Skeletal muscle cell (primary cell): ENCODE measurements around the gene RPF1.
A peak's percentile ranks its signal among the peaks of the same experiment; 100 is the strongest.
"Not testable (repeated sequence)": the region's sequence is repeated elsewhere in the genome, so short reads cannot be mapped to it uniquely, and the experiment has no call there.

ENCODE experiments used
- DNase-seq: peaks from one replicate; pipeline ENCODE4 v3.0.0-alpha.2; 2010; ENCODE audit warnings: low read depth
- H3K4me3 ChIP-seq: 2 replicates; pipeline ENCODE4 v1.5.1; 2011; ENCODE audit warnings: low read depth, mild to moderate bottlenecking, control low read depth, low read length, moderate library complexity

RPF1 gene

DNA sequence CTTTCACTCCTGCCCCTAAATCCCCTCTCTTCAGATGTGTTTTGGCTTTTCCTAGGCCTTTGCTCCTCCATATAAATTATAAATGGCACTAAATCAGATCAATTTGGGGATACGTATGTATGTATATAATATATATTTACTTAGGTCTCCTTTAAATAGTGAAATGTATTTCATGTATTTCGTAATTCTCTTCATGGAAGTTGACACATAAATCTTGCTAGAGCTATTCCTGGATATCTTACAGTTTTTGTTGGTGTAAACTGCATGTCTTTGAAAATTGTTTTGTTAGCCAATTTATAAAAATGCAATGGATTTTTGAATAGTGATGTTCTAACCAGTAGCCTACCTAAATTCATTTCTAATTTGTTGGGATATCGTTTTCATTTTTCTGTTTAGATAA is 9.0 kb downstream of the RPF1 start:
- H3K4me3 ChIP-seq = no peak overlapping the region
- no peak for DNase-seq

DNA sequence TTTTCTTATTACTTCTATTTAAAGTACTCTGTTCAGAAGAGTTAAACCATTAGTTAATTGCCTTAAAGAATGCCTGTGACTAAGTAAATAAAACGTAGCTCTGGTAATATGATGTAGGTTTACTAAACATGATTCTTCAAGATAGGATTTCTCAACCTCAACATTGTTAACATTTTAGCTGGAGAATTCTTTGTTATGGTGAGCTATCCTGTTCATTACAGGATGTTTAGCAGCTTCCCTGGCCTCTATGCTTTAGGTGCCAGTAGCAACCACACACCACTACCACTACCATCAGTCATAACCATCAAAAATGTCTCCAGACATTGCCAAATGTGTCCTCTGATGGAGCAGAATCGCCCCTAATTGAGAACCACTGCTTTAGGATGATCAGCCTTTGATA is 10.7 kb downstream of the RPF1 start:
- H3K4me3 ChIP-seq = no peak overlapping the region
- no peak for DNase-seq

DNA sequence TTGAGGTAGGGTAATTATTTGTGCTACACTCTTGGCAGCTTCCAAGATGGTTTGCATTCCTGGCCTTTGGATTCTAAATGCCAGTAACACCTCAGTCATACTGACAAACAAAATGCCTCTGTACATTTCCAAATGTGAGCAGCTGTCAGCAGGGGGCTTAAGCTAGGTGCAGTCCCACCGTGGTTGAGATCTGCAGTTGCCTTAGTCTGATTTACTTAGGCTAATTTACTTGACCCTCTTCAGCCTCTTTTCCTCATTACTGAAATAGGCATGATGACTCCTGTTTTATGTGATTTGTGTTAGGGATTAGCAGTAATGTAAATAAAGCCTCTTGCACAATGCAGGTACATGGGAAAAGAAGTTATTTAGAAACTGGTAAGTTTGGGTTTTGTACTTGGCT is 13.7 kb downstream of the RPF1 start:
- no peak for DNase-seq
- no peak overlapping the region for H3K4me3 ChIP-seq

DNA sequence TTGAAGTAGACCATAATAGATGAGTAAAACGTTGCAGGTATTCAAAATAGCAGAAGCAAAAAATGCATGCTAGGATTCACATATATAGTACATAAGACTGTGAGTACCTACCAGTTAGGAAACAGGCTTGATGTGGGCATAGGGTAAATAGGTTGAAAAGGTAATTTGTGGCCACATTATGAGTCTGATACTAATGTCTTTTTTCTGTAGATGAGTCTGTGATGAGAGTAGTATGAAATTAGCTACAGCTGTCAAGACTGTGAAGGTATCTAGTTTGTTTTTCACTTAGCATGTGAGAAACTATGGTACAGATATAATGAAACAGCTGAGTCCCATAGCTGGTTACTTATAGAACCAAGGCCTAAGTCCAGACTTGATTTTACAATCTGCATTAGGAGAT is 14.7 kb downstream of the RPF1 start:
- DNase-seq = no peak
- no peak overlapping the region for H3K4me3 ChIP-seq

DNA sequence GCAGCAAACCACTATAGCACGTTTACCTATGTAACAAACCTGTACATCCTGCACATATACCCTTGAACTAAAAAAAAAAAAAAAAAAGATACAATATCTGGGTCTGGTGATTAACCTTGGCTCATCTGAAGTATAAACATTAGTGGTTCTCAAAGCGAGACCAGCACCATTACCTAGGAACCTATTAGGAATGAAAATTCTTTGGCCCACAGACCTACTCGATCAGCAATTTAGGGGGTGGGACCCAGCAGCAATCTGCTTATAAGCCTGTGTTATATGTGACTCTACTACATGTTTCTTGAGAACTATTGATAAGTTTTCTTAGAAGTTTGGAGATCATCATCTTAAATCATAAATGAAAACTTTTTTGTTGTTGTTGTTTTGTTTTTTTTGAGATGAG is 17.4 kb downstream of the RPF1 start:
- no peak for DNase-seq
- H3K4me3 ChIP-seq = no peak overlapping the region

DNA sequence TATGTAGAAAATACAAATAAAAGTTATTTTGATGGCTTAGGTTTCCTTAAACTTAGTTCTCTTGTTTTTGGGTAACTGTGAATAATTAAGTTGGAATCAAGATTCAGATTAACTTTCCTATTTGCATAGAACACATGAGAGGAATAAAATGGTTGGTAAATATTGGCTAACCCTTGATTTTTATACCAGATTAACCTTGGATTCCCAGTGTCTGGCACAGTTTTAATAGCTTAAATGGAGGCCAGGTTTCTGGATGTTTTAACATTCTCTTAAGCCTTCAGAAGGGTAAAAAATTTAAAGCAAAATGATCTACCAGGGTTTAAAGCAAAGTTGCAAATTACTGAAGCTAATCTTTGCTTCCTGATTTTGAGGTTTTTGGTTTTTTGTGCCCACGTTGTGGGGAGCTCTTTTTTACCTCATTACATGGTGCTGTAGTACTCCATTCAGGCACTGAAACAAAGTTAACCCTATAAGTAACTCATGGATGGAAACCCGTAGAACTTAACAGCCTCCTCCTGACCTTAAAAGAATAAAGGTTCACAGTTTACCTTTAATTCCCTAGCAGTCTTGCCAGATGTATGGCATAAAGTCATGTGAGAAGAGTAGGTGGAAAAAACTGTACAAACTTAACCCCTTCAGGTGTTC is 18.7 kb downstream of the RPF1 start:
- no peak for DNase-seq
- H3K4me3 ChIP-seq = no peak overlapping the region

DNA sequence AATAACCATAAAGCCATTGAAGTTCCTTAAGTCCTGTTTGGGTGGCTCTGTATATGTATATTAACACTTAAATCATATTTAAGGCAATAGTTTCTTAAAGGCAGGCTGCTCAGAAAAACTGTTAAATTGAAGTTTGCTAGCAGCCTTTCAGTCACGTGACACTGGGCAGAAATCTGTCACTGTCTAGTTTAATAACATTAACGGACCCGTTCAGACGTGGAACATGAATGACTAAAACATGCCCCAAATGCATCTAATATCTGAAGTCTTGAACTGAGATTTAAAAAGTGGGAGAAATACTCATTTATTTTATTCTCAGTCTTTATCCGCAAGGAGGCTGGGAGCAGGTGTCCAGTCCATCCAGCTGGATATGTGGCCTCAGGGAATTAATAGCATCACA is 23.9 kb downstream of the RPF1 start:
- DNase-seq = no peak
- no peak overlapping the region for H3K4me3 ChIP-seq

DNA sequence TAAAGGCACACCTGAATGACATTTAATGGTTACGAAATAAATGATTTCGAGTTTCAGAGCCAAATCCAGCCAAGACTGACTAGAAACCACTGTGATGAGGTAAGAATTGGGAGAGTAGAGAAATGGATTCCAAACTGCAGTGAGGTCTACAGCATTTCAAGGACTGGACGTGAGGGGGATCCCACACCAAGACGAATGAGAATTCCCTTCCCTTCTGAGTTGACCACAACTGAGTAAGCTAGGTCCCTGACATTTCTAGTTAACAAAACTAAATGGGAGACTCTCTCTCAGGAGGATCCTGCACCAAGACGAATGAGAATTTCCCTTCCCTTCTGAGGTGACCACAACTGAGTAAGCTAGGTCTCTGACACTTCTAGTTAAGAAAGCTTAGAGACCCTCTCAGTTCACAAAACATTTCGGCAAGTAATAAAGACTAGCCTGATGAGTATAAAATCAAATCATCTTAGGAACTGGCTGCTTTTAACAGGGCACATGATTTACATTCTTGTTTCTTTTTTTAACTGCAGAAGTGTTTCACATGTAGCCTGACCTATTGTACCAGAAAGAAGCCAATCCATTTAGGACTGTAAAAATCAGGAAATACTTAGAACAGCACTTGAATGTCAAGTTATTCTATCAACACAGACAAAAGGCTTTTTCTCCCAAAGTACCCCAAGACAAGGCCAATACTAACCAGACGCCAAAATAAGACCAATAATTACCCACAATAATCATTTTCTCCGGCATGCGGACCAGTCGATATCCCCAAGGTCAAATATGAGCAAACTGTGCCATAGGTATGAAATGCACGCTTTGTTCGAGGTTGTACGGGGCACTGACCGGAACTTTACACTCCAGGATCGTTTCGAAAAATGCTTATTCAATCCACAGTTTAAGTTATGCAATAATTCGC is 25.8 kb downstream of the RPF1 start:
- peak overlapping the region; percentile 79 for H3K4me3 ChIP-seq
- peak; percentile 53 for DNase-seq

DNA sequence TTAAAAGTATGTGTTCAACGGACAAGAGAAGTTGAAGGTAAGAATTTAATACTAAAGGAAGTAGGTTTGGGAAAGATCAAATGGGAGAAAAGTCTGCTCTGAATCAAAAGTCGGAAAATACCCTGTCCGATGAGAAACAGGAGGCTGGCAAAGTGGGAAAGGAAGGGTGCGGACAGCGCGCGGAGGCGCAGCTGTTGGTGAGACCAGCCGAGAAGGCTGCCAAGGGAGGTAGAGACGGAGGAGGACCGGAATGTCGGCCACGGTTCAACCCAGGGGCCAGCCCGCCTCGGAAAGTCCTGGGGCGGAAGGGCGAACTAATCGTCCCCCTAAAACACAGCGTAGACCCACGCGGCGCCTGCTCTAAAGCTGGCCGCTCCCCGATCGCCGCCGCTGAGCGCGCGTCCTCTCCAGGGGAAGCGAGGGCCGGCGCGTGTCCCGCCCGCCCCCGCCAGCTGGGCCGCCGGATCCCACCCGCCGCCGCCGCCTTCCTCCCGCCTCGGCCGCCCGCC is 26.5 kb downstream of the RPF1 start:
- peak; percentile 11 for DNase-seq
- H3K4me3 ChIP-seq = peak overlapping the region; percentile 79

DNA sequence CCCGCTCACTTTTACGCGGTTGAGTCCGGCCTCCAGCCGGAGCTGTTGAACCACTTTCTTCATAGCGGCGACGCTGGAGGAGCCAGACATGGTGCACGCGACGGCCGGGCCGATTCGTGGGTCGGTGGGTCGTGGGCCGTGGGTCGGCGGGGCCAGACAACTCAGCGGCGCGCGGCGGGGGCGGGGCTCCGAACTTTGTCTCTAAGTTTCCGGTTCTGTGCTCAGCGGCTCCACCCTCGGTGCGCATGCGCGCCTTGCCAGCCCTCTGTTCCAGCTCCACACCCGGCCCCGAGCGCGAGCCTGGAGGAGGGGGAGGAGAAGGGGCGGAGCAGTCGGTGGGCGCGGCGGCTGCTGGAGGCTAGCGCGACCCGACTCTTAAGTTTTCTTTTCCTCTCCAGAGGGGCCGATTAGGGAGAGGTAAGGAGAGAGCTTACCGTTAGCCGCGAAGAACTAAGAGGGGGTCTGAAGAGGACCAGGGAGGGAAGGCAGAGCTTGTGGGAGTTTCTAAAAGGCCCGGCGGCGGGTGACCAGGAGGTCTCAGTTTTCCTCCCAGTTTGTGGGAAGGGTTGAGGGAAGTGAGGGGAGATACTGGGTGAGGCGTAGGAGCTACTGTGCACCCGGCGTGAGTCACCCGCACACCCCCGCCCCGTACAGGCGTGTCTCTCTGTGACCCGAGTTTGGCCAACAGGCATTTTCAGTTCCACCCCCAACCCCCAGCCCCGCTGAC is 27.1 kb downstream of the RPF1 start, which contains the start of the genes GNG5 and SPATA1:
GNG5 (minus strand) TSS at position 580 of the 727 bp plus-strand sequence; CDS start at position 90, 490 bp downstream.
SPATA1 (plus strand) TSS at position 385 of the 727 bp plus-strand sequence. CDS start 9,974 bp downstream, outside the sequence.
- peak; percentile 84 for DNase-seq
- peak within 1 kb of the TSS; percentile 79 for H3K4me3 ChIP-seq

DNA sequence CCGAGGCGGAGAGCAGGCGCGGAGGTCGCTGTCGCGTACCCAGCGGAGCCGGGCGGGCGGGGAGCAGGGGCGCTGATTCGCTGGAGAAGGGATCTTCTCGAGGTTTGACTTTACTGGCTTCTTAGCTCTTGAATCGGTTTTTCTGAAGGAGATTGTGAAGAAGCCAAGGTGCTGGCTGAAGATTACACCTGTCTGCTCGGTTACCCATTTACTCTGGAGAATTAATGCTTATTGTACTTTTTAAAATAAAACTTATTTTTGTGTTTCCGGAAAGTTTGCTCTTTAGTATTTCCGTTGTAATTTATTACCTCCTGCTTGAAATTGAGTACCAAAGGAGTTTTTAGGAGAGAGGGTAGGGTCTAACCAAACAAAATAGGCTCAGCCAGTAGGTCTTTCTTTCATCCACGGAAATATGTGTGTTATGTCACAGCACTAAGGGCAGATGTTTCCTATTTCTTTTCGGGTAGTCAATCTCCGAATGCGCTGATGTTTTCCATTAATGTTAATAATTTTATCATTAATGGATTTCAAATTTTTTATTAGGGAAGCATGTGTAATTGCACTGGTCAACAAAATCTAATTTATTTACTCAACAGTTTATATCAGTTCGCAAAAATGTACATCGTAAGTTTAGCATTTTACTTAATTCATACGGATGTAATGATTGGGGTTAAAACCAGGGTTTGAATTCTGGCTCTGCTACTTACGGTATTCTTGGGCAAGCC is 27.8 kb downstream of the RPF1 start:
- H3K4me3 ChIP-seq = peak overlapping the region; percentile 79
- no peak for DNase-seq

DNA sequence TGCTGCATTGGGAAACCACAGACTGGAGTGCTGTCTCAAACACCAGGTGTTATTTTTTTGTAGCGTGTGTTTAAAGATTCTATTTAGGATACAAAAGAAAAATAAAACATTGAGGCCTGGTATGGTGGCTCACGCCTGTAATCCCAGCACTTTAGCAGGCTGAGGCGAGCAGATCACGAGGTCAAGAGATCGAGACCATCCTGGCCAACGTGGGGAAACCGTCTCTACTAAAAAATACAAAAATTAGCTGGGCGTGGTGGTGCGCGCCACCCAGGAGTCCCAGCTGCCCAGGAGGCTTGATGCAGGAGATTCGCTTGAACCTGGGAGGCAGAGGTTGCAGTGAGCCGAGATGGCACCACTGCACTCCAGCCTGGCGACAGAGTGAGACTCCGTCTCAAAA is 28.8 kb downstream of the RPF1 start:
- not testable (repeated sequence) for DNase-seq, H3K4me3 ChIP-seq

DNA sequence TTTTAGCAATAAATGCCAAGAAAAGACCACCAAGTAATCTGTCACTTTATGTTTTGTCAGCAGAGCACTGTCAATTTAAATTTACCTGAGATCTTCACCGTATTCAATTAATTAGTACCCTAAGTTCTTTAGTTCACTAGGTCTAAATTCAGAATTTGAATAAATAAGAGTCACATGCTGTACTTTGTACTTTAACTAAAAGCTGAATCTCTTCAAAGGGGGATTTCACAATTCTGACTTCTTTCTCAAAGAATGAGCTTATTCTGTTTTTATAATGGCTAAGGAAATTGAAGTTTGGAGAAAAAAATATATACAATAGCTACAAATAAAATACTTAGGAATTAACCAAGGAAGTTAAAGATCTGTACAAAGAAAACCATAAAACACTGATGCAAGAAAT is 29.4 kb downstream of the RPF1 start:
- H3K4me3 ChIP-seq = no peak overlapping the region
- DNase-seq = no peak

DNA sequence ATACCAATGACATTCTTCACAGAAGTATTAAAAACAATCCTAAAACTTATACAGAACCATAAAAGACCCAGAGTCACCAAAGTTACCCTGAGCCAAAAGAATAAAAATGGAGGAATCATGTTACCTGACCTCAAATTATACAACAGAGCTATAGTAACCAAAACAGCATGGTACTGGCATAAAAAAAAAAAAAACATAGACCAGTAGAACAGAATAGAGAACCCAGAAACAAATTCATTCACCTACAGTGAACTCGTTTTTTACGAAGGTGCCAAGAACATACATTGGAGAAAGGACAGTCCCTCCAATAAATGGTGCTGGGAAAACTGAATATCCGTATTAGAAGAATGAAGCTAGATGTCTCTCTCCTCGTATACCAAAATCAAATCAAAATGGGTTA is 30.0 kb downstream of the RPF1 start:
- no peak overlapping the region for H3K4me3 ChIP-seq
- DNase-seq = no peak

DNA sequence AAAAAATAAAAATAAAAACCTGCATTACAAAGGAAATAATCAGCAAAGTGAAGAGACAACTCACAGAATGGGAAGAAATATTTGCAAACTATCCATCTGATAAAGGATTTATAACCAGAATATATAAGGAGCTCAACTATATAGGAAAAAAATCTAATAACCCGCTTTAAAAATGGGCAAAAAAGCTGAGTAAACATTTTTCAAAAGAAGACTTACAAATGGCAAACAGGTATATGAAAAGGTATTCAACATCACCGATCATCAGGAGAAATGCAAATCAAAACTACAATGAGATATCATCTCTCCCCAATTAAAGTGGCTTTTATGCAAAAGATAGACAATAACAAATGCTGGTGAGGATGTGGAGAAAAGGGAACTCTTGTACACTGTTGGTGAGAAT is 31.1 kb downstream of the RPF1 start:
- no peak overlapping the region for H3K4me3 ChIP-seq
- no peak for DNase-seq

DNA sequence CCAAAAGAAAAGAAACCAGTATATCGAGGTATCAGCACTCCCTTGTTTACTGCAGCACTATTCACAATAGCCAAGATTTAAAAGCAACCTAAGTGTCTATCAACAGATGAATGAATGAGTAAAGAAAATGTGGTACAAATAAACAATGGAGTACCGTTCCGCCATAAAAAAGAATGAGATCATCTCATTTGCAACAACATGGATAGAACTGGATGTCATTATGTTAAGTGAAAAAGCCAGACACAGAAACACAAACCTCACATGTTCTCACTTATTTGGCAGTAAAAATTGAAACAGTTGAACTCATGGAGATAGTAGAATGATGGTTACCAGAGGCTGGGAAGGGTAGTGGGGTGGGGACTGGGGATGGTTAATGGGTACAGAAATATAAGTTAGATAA is 31.6 kb downstream of the RPF1 start:
- DNase-seq = no peak

DNA sequence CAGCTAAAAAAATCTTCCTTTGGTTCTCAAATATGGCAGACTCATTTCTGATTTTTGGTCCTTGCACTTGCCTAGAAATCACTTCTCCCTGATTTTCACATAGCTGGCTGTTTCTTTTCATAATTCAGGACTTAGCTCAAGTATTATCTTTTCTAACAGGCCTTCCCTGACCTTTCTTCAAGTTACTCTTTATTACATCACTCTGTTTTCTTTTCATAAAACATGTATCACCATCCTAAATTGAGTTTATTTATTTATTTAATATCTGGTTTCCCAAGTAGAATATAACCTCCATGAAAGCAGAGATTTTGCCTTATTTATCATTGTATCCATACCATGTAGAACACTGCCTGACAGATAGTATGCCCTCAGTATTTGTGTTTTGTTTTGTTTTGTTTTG is 45.5 kb downstream of the RPF1 start:
- no peak overlapping the region for H3K4me3 ChIP-seq
- DNase-seq = no peak

More for the DNA sequence above, 31.6 kb downstream of the RPF1 start:
- H3K4me3 ChIP-seq = no peak overlapping the region

DNA sequence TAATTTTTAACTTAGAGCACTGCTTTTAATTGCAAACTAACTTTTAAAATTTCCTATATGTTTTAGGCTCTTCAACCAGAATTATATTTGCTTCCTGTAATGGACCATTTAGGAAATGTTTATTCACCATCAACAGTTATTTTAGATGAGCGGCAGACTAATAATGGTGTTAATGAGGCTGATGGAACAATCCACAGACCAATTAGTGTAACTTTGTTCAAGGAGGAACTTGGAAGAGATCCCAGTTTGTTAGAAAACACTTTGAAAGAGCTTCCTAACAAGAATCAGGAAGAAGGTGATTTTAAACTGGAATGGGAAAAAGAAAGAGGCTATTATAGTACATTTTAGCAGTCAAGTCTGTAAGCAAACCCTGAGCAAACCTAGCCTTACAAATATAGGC is 46.7 kb downstream of the RPF1 start:
- no peak overlapping the region for H3K4me3 ChIP-seq
- DNase-seq = no peak

DNA sequence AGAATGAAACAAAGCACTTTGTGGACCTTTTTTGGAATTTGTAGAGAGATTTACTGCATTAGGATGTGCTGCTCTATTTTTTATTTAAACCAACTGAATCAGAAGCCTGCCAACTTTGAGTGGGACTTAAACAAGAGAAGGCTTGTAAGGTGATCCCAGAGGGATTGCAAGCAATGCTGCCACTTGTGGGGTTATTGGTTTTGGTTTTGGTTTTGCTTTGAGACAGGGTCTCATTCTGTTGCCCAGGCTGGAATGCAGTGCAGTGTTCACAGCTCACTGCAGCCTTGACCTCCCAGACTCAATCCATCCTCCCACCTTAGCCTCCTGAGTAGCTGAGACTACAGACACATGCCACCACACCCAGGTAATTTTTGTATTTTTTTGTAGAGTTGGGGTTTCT is 59.5 kb downstream of the RPF1 start:
- no peak for DNase-seq
- no peak overlapping the region for H3K4me3 ChIP-seq
